Prostate gland (tissue), 2 donors: ENCODE measurements around the gene IPO11.

Experiments
- CTCF ChIP-seq, 4 experiments: fragments of 200-600 bp in 2 of 4; fragments of 450-650 bp in 2 of 4; sonication (generic) in 2 of 4; IDR thresholded peaks; 1 replicate in 3 of 4; 2 replicates in 1 of 4; pipeline ENCODE4 v1.5.1; 2016 to 2019; ENCODE audit warnings: antibody characterized with exemption in 4 of 4, mild to moderate bottlenecking in 2 of 4, moderate library complexity in 2 of 4
- POLR2A ChIP-seq: fragments of 450-650 bp; IDR thresholded peaks from one replicate; pipeline ENCODE4 v1.6.1; 2016; ENCODE audit warnings: antibody characterized with exemption, mild to moderate bottlenecking

GRCh38 chr5:62536232-62536631 lies 123.7 kb downstream of the IPO11 start:
- TF ChIP-seq POLR2A = no peak
- TF ChIP-seq CTCF (IDR thresholded peaks at IDR 0.05) = no peak
